ENCODE results near the gene ATXN7L1.

- TF ChIP-seq YY1 (IDR thresholded peaks at IDR 0.05; ENCODE audit: insufficient read depth, insufficient read length): no peak
- no peak for TF ChIP-seq ZNF274 (IDR thresholded peaks at IDR 0.05; ENCODE audit: low read depth, low read length)
- TF ChIP-seq SUZ12 (IDR thresholded peaks at IDR 0.05; ENCODE audit: extremely low read depth, insufficient read depth, insufficient read length): no peak
Measured at GRCh38 chr7:105803429-105803736, 73.0 kb downstream of the ATXN7L1 start.
